Measurements from ENCODE around the gene UBXN6. TPM values are rescaled to one million over a fixed set of nuclear protein-coding genes. Genes with fewer than 3 reads are reported as not detected.

Gene UBXN6
- total RNA-seq, 1 experiment from 2014 or later: 34.1 TPM

GRCh38 chr19:4428326-4428975 lies 29.1 kb downstream of the UBXN6 start:
- Histone ChIP-seq H3K23ac (ENCODE audit: insufficient read length, low read depth, low read length) (no peak overlapping the region), H4K91ac (ENCODE audit: insufficient read length, low read depth, low read length) (no peak overlapping the region), H4K5ac (ENCODE audit: insufficient read length, low read depth, low read length) (no peak overlapping the region), H3K4me2 (ENCODE audit: insufficient read depth, insufficient read length, low read length) (no peak overlapping the region), H2BK120ac (ENCODE audit: low read depth, low read length, poor library complexity, severe bottlenecking) (no peak overlapping the region), H2BK12ac (ENCODE audit: insufficient read length, low read depth, low read length) (no peak overlapping the region), H4K20me1 (ENCODE audit: control insufficient read depth, insufficient read depth, insufficient read length) (no peaks in the 10 kb centered on the region), H3T11ph (ENCODE audit: low read length) (no peak overlapping the region), H3K18ac (ENCODE audit: insufficient read length, low read depth, low read length) (no peak overlapping the region), H3K4ac (ENCODE audit: low read depth, low read length) (no peak overlapping the region), H3K9me3 (ENCODE audit: control insufficient read depth, low read depth, low read length) (no peaks in the 10 kb centered on the region), H3K79me2 (ENCODE audit: insufficient read depth, low read length) (no peaks in the 10 kb centered on the region), H3K23me2 (ENCODE audit: insufficient read length, low read depth, low read length, poor library complexity, severe bottlenecking) (no peaks in the 10 kb centered on the region), H2AK5ac (ENCODE audit: insufficient read length, low read length) (no peak overlapping the region), H3K4me1 (ENCODE audit: insufficient read depth, low read length) (no peaks in the 10 kb centered on the region), H3K27me3 (ENCODE audit: insufficient read depth, low read length) (no peaks in the 10 kb centered on the region), H3K14ac (ENCODE audit: insufficient read depth, low read length) (no peak overlapping the region), H3K79me1 (ENCODE audit: insufficient read depth, low read depth, low read length, poor library complexity, severe bottlenecking) (no peaks in the 10 kb centered on the region), H2BK5ac (ENCODE audit: insufficient read length, low read length) (no peak overlapping the region), H3K9ac (ENCODE audit: extremely low read depth, insufficient read length, low read length) (no peak overlapping the region), H2AFZ (ENCODE audit: low read length) (no peak overlapping the region), H3K27ac (ENCODE audit: insufficient read length, low read depth, low read length) (no peak overlapping the region), H4K8ac (replicated peaks; ENCODE audit: insufficient read length, low read depth, low read length) (no peak overlapping the region), H2BK20ac (ENCODE audit: low read depth, low read length, poor library complexity, severe bottlenecking) (no peak overlapping the region), H2BK15ac (ENCODE audit: low read depth, low read length) (no peak overlapping the region), H3K56ac (ENCODE audit: insufficient read length, low read depth, low read length) (no peak overlapping the region)
- Mint-ChIP-seq H3K4me3 (no peak overlapping the region), H3K36me3 (ENCODE audit: insufficient read depth in 1 of 3, low read depth in 3 of 3) (peaks cover 64 to 89% (median 75%) of the 10 kb centered on the region in 3 experiments), H3K9me3 (no peaks in the 10 kb centered on the region), H3K4me1 (no peaks in the 10 kb centered on the region), H3K27ac (peak overlapping the region in 2 of 3 experiments; percentile 16 to 88; a peak in 3 of 7 replicates), H3K27me3 (ENCODE audit: low read depth) (no peaks in the 10 kb centered on the region)
- TF ChIP-seq, protein P1, sequence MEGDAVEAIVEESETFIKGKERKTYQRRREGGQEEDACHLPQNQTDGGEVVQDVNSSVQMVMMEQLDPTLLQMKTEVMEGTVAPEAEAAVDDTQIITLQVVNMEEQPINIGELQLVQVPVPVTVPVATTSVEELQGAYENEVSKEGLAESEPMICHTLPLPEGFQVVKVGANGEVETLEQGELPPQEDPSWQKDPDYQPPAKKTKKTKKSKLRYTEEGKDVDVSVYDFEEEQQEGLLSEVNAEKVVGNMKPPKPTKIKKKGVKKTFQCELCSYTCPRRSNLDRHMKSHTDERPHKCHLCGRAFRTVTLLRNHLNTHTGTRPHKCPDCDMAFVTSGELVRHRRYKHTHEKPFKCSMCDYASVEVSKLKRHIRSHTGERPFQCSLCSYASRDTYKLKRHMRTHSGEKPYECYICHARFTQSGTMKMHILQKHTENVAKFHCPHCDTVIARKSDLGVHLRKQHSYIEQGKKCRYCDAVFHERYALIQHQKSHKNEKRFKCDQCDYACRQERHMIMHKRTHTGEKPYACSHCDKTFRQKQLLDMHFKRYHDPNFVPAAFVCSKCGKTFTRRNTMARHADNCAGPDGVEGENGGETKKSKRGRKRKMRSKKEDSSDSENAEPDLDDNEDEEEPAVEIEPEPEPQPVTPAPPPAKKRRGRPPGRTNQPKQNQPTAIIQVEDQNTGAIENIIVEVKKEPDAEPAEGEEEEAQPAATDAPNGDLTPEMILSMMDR (conservative IDR thresholded peaks at IDR 0.05): no peak
- WGBS (ENCODE audit: extremely low coverage, insufficient read length, low lambda C conversion rate): no CpG with 5 or more reads among the region's 20 CpGs
- no peak for DNase-seq

Measured in H9 (cell line).